NCI-H1417 (cell line): Measurements from ENCODE around the gene FRS2.

Experiments
- DNase-seq, 3 experiments: peaks; one replicate each; lab custom pipeline; 2025; lab: John Stamatoyannopoulos, UW

Gene FRS2

GRCh38 chr12:69466867-69467266, 3.3 kb upstream of the FRS2 start:
- DNase-seq: no peak

- DNase-seq: no peak
These were observed 2.8 kb upstream of the FRS2 start for GRCh38 chr12:69467366-69467765.

- DNase-seq: no peak
These were observed 1.8 kb upstream of the FRS2 start for GRCh38 chr12:69468237-69469026.

GRCh38 chr12:69469854-69470188, 367 bp upstream of the FRS2 start:
- DNase-seq: no peak

GRCh38 chr12:69471076-69471430, 865 bp downstream of the FRS2 start:
- DNase-seq: no peak

- no peak for DNase-seq
These were observed 1.6 kb downstream of the FRS2 start for GRCh38 chr12:69471667-69472385.

GRCh38 chr12:69473262-69473661, 3.1 kb downstream of the FRS2 start:
- no peak for DNase-seq

GRCh38 chr12:69474456-69474855, 4.3 kb downstream of the FRS2 start:
- DNase-seq: no peak

GRCh38 chr12:69475237-69475975, 5.2 kb downstream of the FRS2 start:
- peak in 1 of 3 experiments; percentile 30 for DNase-seq

GRCh38 chr12:69476276-69477017, 6.3 kb downstream of the FRS2 start:
- peak in 1 of 3 experiments; percentile 72 for DNase-seq

GRCh38 chr12:69479675-69480074, 9.5 kb downstream of the FRS2 start:
- DNase-seq: no peak

- no peak for DNase-seq
These were observed 10.5 kb downstream of the FRS2 start for GRCh38 chr12:69480698-69481097.

GRCh38 chr12:69481133-69481532, 10.9 kb downstream of the FRS2 start:
- no peak for DNase-seq

GRCh38 chr12:69483700-69484099, 13.5 kb downstream of the FRS2 start:
- no peak for DNase-seq

- DNase-seq: peak in 1 of 3 experiments; percentile 10
These were observed 14.2 kb downstream of the FRS2 start for GRCh38 chr12:69484428-69484827.

GRCh38 chr12:69490920-69491643, 20.9 kb downstream of the FRS2 start:
- DNase-seq: no peak

- no peak for DNase-seq
These were observed 22.6 kb downstream of the FRS2 start for GRCh38 chr12:69492739-69493138.

- DNase-seq: no peak
These were observed 24.9 kb downstream of the FRS2 start for GRCh38 chr12:69495071-69495470.

GRCh38 chr12:69497308-69498026, 27.3 kb downstream of the FRS2 start:
- DNase-seq: no peak

GRCh38 chr12:69500631-69501030, 30.4 kb downstream of the FRS2 start:
- no peak for DNase-seq
